NT2/D1 (cell line): ENCODE measurements around the gene DDA1.

Experiments
- SUZ12 ChIP-seq: IDR thresholded peaks from 2 replicates; pipeline ENCODE4 v1.6.1; 2011; ENCODE audit not compliant: insufficient read length, insufficient read depth; ENCODE audit errors: extremely low read depth
- YY1 ChIP-seq: IDR thresholded peaks from 2 replicates; pipeline ENCODE4 v1.6.1; 2011; ENCODE audit not compliant: insufficient read length, insufficient read depth
- ZNF274 ChIP-seq: IDR thresholded peaks from 2 replicates; pipeline ENCODE4 v1.6.1; 2011; ENCODE audit warnings: mild to moderate bottlenecking, low read depth, low read length

- TF ChIP-seq YY1 (no peak), SUZ12 (no peak), ZNF274 (no peak)
Measured at GRCh38 chr19:17321655-17322489, 12.5 kb downstream of the DDA1 start.
